Liver (tissue), 9 donors: Measurements from ENCODE around the gene ATP11A. TPM values are rescaled to one million over a fixed set of nuclear protein-coding genes. Genes with fewer than 3 reads are reported as not detected.

ENCODE experiments used
- DNase-seq: peaks from one replicate; pipeline ENCODE4 v3.0.0-alpha.2; 2017; ENCODE audit warnings: low spot score
- H3K27ac ChIP-seq, 2 donors: one replicate each; pipeline ENCODE4 v1.7.0; 2013; ENCODE audit warnings: inconsistent platforms in 2 of 2, low read length in 2 of 2, control low read depth in 1 of 2, low read depth in 1 of 2, mild to moderate bottlenecking in 1 of 2
- H3K27me3 ChIP-seq, 4 donors: one replicate each; pipeline versions ENCODE4 v1.6.1 to v1.7.0; 2013; ENCODE audit warnings: low read length in 3 of 4, inconsistent platforms in 1 of 4, mild to moderate bottlenecking in 1 of 4, moderate library complexity in 1 of 4; ENCODE audit not compliant: control insufficient read depth in 4 of 4, insufficient read depth in 4 of 4
- H3K36me3 ChIP-seq, 4 donors: one replicate each; pipeline versions ENCODE4 v1.6.1 to v1.7.0; 2013; ENCODE audit warnings: low read length in 3 of 4, mild to moderate bottlenecking in 3 of 4, low read depth in 1 of 4, moderate library complexity in 1 of 4; ENCODE audit not compliant: control insufficient read depth in 4 of 4, insufficient read depth in 3 of 4
- H3K4me1 ChIP-seq, 4 donors: one replicate each; pipeline versions ENCODE4 v1.6.1 to v1.7.0; 2013; ENCODE audit warnings: low read length in 3 of 4, mild to moderate bottlenecking in 3 of 4, moderate library complexity in 1 of 4; ENCODE audit not compliant: control insufficient read depth in 4 of 4, insufficient read depth in 4 of 4
- H3K4me3 ChIP-seq, 3 donors: one replicate each; pipeline versions ENCODE4 v1.6.1 to v1.7.0; 2013; ENCODE audit warnings: low read length in 3 of 3, control low read depth in 1 of 3, low read depth in 1 of 3, mild to moderate bottlenecking in 1 of 3
- H3K9ac ChIP-seq, 2 donors: one replicate each; pipeline ENCODE4 v1.7.0; 2013; ENCODE audit warnings: low read length in 2 of 2, mild to moderate bottlenecking in 2 of 2, moderate library complexity in 2 of 2, control low read depth in 1 of 2, low read depth in 1 of 2
- H3K9me3 ChIP-seq, 4 donors: one replicate each; pipeline versions ENCODE4 v1.6.1 to v1.7.0; 2013; ENCODE audit warnings: low read length in 3 of 4; ENCODE audit not compliant: control insufficient read depth in 4 of 4
- ATF3 ChIP-seq: IDR thresholded peaks from 2 replicates; pipeline ENCODE4 v1.6.1; 2016; ENCODE audit warnings: antibody characterized with exemption
- CTCF ChIP-seq: fragments of 150-350 bp; IDR thresholded peaks from 2 replicates; pipeline ENCODE4 v1.5.1; 2017; ENCODE audit warnings: improper control_type of control experiment, low read depth, low read length; ENCODE audit not compliant: missing input control
- FOXA1 ChIP-seq: IDR thresholded peaks from 2 replicates; pipeline ENCODE4 v1.6.1; 2016; ENCODE audit warnings: antibody characterized with exemption
- GABPA ChIP-seq, 2 donors: IDR thresholded peaks in 1 of 2; conservative IDR thresholded peaks in 1 of 2; 2 replicates each; pipeline ENCODE4 v1.6.1; 2016; ENCODE audit warnings: antibody characterized with exemption in 2 of 2, mild to moderate bottlenecking in 1 of 2, moderate library complexity in 1 of 2
- HNF4A ChIP-seq, 2 donors: conservative IDR thresholded peaks; 2 replicates each; pipeline ENCODE4 v1.6.1; 2016; ENCODE audit warnings: antibody characterized with exemption in 2 of 2, mild to moderate bottlenecking in 2 of 2
- HNF4G ChIP-seq: IDR thresholded peaks from 2 replicates; pipeline ENCODE4 v1.6.1; 2016; ENCODE audit warnings: antibody characterized with exemption
- JUND ChIP-seq, 2 donors: IDR thresholded peaks; 2 replicates each; pipeline ENCODE4 v1.6.1; 2016; ENCODE audit warnings: antibody characterized with exemption in 2 of 2
- NR2F2 ChIP-seq: IDR thresholded peaks from 2 replicates; pipeline ENCODE4 v1.6.1; 2016; ENCODE audit warnings: antibody characterized with exemption
- RXRA ChIP-seq, 2 donors: IDR thresholded peaks; 2 replicates each; pipeline ENCODE4 v1.6.1; 2017 to 2018; ENCODE audit warnings: antibody characterized with exemption in 2 of 2, mild to moderate bottlenecking in 1 of 2
- SP1 ChIP-seq: IDR thresholded peaks from 2 replicates; pipeline ENCODE4 v1.6.1; 2018; ENCODE audit warnings: antibody characterized with exemption, mild to moderate bottlenecking
- YY1 ChIP-seq: IDR thresholded peaks from 2 replicates; pipeline ENCODE4 v1.6.1; 2016; ENCODE audit warnings: antibody characterized with exemption, mild to moderate bottlenecking
- WGBS: extraction: QIAGEN DNeasy Blood & Tissue Kit; methylation state at CpG from one replicate; pipeline ENCODE4 v1.1.7; 2013; 5-methylcytosine and 5-hydroxymethylcytosine counted together
- polyA plus RNA-seq, 2 donors: library from polyadenylated mRNA; stranded (reverse) in 1 of 2; unstranded in 1 of 2; fragments of 200-250 nt in 1 of 2; fragments of >200 nt in 1 of 2; fragmentation: Nextera tagmentation in 1 of 2; extraction: Ambion mirVana in 1 of 2; gene quantifications; one replicate each; pipeline versions ENCODE4 v1.2.1 to v1.2.3, GENCODE V29; 2013 to 2015
- total RNA-seq, 2 donors: library from RNA; depleted of rRNA; stranded (reverse); fragments of >200 nt; gene quantifications; one replicate each; pipeline ENCODE4 v1.2.3, GENCODE V29; 2014
- TF ChIP-seq, protein P1 (sequence below): IDR thresholded peaks from 2 replicates; pipeline ENCODE4 v1.6.1; 2016; ENCODE audit warnings: antibody characterized with exemption
- TF ChIP-seq, protein P2 (sequence below): IDR thresholded peaks from 2 replicates; pipeline ENCODE4 v1.6.1; 2016; ENCODE audit warnings: antibody characterized with exemption, mild to moderate bottlenecking
- donor health status: healthy.
- donor health status: healthy.
- donor health status: healthy.
- donor health status: healthy.
- donor health status: healthy.

ATP11A gene
- total and polyA plus RNA-seq, 4 donors, result 8.7 to 27.9 (median 13.8) TPM

DNA sequence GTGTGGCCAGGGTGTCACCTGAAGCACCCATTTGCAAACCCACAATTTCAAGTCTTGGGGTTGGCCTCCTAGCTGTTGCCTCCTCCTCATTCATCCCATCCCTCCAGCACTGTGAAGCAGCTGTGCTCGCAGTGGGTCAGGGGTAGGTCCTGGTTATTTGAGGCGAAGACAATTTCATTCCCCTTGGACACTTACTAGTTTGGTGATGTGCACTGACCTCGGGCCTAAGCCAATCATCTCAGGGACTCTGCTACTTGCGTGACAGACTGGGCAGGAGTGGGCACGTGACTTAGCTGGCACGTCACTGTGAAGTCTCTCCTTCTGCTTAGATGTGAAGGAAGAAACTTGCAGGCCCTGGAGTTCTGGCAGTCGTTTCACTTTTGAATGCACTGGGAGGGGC lies 3.5 kb upstream of the ATP11A start:
- TF ChIP-seq RXRA (IDR thresholded peaks at IDR 0.05) (no peak), FOXA1 (no peak)
- TF ChIP-seq, protein P1, sequence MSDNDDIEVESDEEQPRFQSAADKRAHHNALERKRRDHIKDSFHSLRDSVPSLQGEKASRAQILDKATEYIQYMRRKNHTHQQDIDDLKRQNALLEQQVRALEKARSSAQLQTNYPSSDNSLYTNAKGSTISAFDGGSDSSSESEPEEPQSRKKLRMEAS, result no peak
- no peak overlapping the region for H3K9ac ChIP-seq

GRCh38 chr13:112686987-112687386 lies 2.9 kb upstream of the ATP11A start:
- WGBS, result 98% methylated on average over 9 of the region's 9 CpGs
- Histone ChIP-seq H3K36me3 (no peaks in the 10 kb centered on the region), H3K4me1 (peaks cover 0 to 22% (median 9%) of the 10 kb centered on the region in 4 donors), H3K27me3 (no peaks in the 10 kb centered on the region), H3K27ac (no peak overlapping the region), H3K9me3 (no peaks in the 10 kb centered on the region), H3K9ac (no peak overlapping the region), H3K4me3 (no peak overlapping the region)
- TF ChIP-seq GABPA (IDR thresholded peaks at IDR 0.05 in 1 of 2, conservative IDR thresholded peaks at IDR 0.05 in 1 of 2), result no peak
- no peak for TF ChIP-seq NR2F2
- no peak for TF ChIP-seq HNF4A (conservative IDR thresholded peaks at IDR 0.05)
- no peak for TF ChIP-seq JUND (IDR thresholded peaks at IDR 0.05)
- no peak for TF ChIP-seq HNF4G
- no peak for TF ChIP-seq ATF3
- TF ChIP-seq FOXA1, result no peak
- no peak for TF ChIP-seq YY1
- TF ChIP-seq, protein P1, result no peak
- TF ChIP-seq, protein P2, sequence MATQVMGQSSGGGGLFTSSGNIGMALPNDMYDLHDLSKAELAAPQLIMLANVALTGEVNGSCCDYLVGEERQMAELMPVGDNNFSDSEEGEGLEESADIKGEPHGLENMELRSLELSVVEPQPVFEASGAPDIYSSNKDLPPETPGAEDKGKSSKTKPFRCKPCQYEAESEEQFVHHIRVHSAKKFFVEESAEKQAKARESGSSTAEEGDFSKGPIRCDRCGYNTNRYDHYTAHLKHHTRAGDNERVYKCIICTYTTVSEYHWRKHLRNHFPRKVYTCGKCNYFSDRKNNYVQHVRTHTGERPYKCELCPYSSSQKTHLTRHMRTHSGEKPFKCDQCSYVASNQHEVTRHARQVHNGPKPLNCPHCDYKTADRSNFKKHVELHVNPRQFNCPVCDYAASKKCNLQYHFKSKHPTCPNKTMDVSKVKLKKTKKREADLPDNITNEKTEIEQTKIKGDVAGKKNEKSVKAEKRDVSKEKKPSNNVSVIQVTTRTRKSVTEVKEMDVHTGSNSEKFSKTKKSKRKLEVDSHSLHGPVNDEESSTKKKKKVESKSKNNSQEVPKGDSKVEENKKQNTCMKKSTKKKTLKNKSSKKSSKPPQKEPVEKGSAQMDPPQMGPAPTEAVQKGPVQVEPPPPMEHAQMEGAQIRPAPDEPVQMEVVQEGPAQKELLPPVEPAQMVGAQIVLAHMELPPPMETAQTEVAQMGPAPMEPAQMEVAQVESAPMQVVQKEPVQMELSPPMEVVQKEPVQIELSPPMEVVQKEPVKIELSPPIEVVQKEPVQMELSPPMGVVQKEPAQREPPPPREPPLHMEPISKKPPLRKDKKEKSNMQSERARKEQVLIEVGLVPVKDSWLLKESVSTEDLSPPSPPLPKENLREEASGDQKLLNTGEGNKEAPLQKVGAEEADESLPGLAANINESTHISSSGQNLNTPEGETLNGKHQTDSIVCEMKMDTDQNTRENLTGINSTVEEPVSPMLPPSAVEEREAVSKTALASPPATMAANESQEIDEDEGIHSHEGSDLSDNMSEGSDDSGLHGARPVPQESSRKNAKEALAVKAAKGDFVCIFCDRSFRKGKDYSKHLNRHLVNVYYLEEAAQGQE, result no peak
- TF ChIP-seq SP1, result no peak
- no peak for TF ChIP-seq CTCF
- DNase-seq, result no peak

More for the DNA sequence above, 3.5 kb upstream of the ATP11A start:
- Histone ChIP-seq H3K36me3 (no peaks in the 10 kb centered on the region), H3K9me3 (no peaks in the 10 kb centered on the region), H3K4me3 (no peak overlapping the region), H3K4me1 (peaks cover 0 to 17% (median 3%) of the 10 kb centered on the region in 4 donors), H3K27ac (no peak overlapping the region), H3K27me3 (no peaks in the 10 kb centered on the region)
- 88% methylated on average over 7 of the region's 7 CpGs for WGBS
- no peak for DNase-seq
